HEK293T (cell line): ENCODE results near the gene SRGAP2C.

ENCODE experiments used
- ARNT ChIP-seq: fragments of 450-650 bp; IDR thresholded peaks from 2 replicates; pipeline ENCODE4 v1.6.1; 2017; ENCODE audit warnings: mild to moderate bottlenecking
- BHLHE40 ChIP-seq: fragments of 450-650 bp; IDR thresholded peaks from 2 replicates; pipeline ENCODE4 v1.6.1; 2016; ENCODE audit warnings: mild to moderate bottlenecking, moderate library complexity, borderline replicate concordance
- CTBP1 ChIP-seq: fragments of 450-650 bp; IDR thresholded peaks from 2 replicates; pipeline ENCODE4 v1.6.1; 2016; ENCODE audit warnings: borderline replicate concordance
- FOXA1 ChIP-seq: fragments of 450-650 bp; IDR thresholded peaks from 2 replicates; pipeline ENCODE4 v1.6.1; 2016; ENCODE audit warnings: mild to moderate bottlenecking
- FOXK2 ChIP-seq: fragments of 450-650 bp; IDR thresholded peaks from 2 replicates; pipeline ENCODE4 v1.6.1; 2016; ENCODE audit warnings: mild to moderate bottlenecking
- FOXM1 ChIP-seq: fragments of 450-650 bp; IDR thresholded peaks from 2 replicates; pipeline ENCODE4 v1.6.1; 2017; ENCODE audit warnings: mild to moderate bottlenecking, borderline replicate concordance
- HDGF ChIP-seq: fragments of 450-650 bp; IDR thresholded peaks from 2 replicates; pipeline ENCODE4 v1.6.1; 2017; ENCODE audit warnings: antibody characterized with exemption, borderline replicate concordance
- L3MBTL2 ChIP-seq: fragments of 450-650 bp; conservative IDR thresholded peaks from 2 replicates; pipeline ENCODE4 v1.6.1; 2016; ENCODE audit warnings: mild to moderate bottlenecking
- LEF1 ChIP-seq: fragments of 450-650 bp; IDR thresholded peaks from 2 replicates; pipeline ENCODE4 v1.6.1; 2017; ENCODE audit warnings: mild to moderate bottlenecking, borderline replicate concordance
- NFRKB ChIP-seq: fragments of 450-650 bp; IDR thresholded peaks from 2 replicates; pipeline ENCODE4 v1.6.1; 2016; ENCODE audit warnings: mild to moderate bottlenecking, moderate library complexity
- SP1 ChIP-seq: fragments of 450-650 bp; IDR thresholded peaks from 2 replicates; pipeline ENCODE4 v1.6.1; 2017
- TARDBP ChIP-seq: fragments of 450-650 bp; IDR thresholded peaks from 2 replicates; pipeline ENCODE4 v1.6.1; 2016
- TF ChIP-seq, protein P1 (sequence below): fragments of 450-650 bp; IDR thresholded peaks from 2 replicates; pipeline ENCODE4 v1.6.1; 2016

DNA sequence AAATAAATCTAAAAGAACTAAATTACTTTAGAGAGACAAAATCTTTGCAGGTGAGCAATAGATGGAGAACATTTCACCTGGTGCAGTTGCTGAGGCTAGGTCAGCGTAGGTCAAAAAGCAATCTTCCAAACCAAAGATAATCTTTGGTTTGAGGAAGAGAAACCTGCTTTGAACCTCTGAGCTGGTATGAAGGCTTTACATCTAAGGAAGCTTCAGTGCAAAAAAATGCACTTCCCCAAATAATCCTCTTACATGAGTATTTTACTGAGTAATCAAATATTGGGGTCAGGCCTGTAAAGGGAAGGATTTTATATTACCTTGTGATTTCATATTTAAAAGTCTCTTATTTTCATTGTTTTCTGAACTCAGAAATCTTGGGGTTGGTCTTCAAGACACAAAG lies 223.6 kb downstream of the SRGAP2C start:
- TF ChIP-seq SP1 (no peak), FOXM1 (no peak), FOXA1 (no peak), L3MBTL2 (no peak), HDGF (no peak), FOXK2 (no peak), CTBP1 (no peak), ARNT (no peak), LEF1 (no peak), TARDBP (no peak), BHLHE40 (no peak), NFRKB (no peak)
- TF ChIP-seq, protein P1, sequence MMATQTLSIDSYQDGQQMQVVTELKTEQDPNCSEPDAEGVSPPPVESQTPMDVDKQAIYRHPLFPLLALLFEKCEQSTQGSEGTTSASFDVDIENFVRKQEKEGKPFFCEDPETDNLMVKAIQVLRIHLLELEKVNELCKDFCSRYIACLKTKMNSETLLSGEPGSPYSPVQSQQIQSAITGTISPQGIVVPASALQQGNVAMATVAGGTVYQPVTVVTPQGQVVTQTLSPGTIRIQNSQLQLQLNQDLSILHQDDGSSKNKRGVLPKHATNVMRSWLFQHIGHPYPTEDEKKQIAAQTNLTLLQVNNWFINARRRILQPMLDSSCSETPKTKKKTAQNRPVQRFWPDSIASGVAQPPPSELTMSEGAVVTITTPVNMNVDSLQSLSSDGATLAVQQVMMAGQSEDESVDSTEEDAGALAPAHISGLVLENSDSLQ, result no peak
